Activated T-helper 17 cell treated with anti-CD3 and anti-CD28 coated beads, Interleukin-2, amount 50 U/mL, for 72 hours (primary cell): ENCODE measurements around the gene DHRS2. TPM values are rescaled to one million over a fixed set of nuclear protein-coding genes. Genes with fewer than 3 reads are reported as not detected.
A peak's percentile ranks its signal among the peaks of the same experiment; 100 is the strongest.
"Not testable (repeated sequence)": the region's sequence is repeated elsewhere in the genome, so short reads cannot be mapped to it uniquely, and the experiment has no call there.

Source experiments
- ATAC-seq: fragments of 150-1000 bp; cut with Tn5 transposase; replicated peaks from 2 replicates; pipeline ENCODE4 v1.10.0; 2021; ENCODE audit warnings: mild to moderate bottlenecking, moderate library complexity
- H3K27ac Mint-ChIP-seq: one replicate; pipeline ENCODE4 v1.8.0; 2022; ENCODE audit warnings: mixed read lengths
- H3K27me3 Mint-ChIP-seq: one replicate; pipeline ENCODE4 v1.8.0; 2022; ENCODE audit warnings: mixed read lengths
- H3K36me3 Mint-ChIP-seq: one replicate; pipeline ENCODE4 v1.8.0; 2022; ENCODE audit warnings: low read depth, mild to moderate bottlenecking, mixed read lengths
- H3K4me1 Mint-ChIP-seq: one replicate; pipeline ENCODE4 v1.8.0; 2022; ENCODE audit warnings: mixed read lengths
- H3K4me3 Mint-ChIP-seq: one replicate; pipeline ENCODE4 v1.8.0; 2022; ENCODE audit warnings: mild to moderate bottlenecking, mixed read lengths
- H3K9me3 Mint-ChIP-seq: one replicate; pipeline ENCODE4 v1.8.0; 2022; ENCODE audit warnings: mixed read lengths
- total RNA-seq, 2 donors: library from RNA; stranded (reverse); gene quantifications; one replicate each; pipeline ENCODE4 v1.2.3, GENCODE V29; 2022

The DHRS2 gene
- 10 to 100 TPM in 1 of 2 donors, 1 to 10 TPM in 1; 7.9 to 17.7 TPM for total RNA-seq

- H3K36me3 Mint-ChIP-seq, result no peaks in the 10 kb centered on the region
- no peak for ATAC-seq
Observed at GRCh38 chr14:23636317-23637211, at the start of gene DHRS2. Gene DHRS2 (plus strand): TSS chr14:23636364. CDS start chr14:23638865, 2,501 bp downstream.

GRCh38 chr14:23588884-23589598 lies 47.1 kb upstream of the DHRS2 start:
- Mint-ChIP-seq H3K36me3 (no peaks in the 10 kb centered on the region), H3K4me3 (no peak overlapping the region), H3K4me1 (no peaks in the 10 kb centered on the region), H3K27me3 (peaks cover 6% of the 10 kb centered on the region), H3K9me3 (no peaks in the 10 kb centered on the region), H3K27ac (no peak overlapping the region)
- peak; percentile 100 for ATAC-seq

More at GRCh38 chr14:23636317-23637211, at the start of gene DHRS2:
- Mint-ChIP-seq H3K4me1 (peaks cover 6% of the 10 kb centered on the region), H3K27ac (peak within 1 kb of the TSS; percentile 6), H3K4me3 (no peak within 1 kb of the TSS), H3K9me3 (no peaks in the 10 kb centered on the region), H3K27me3 (peaks cover 4% of the 10 kb centered on the region)

GRCh38 chr14:23589606-23590005 lies 46.6 kb upstream of the DHRS2 start:
- no peaks in the 10 kb centered on the region for H3K4me1 Mint-ChIP-seq

GRCh38 chr14:23590198-23590597 lies 46.0 kb upstream of the DHRS2 start:
- Mint-ChIP-seq H3K9me3 (no peaks in the 10 kb centered on the region), H3K36me3 (no peaks in the 10 kb centered on the region), H3K27ac (no peak overlapping the region), H3K4me3 (no peak overlapping the region), H3K27me3 (peaks cover 6% of the 10 kb centered on the region), H3K4me1 (no peaks in the 10 kb centered on the region)
- ATAC-seq, result no peak

More at GRCh38 chr14:23589606-23590005, 46.6 kb upstream of the DHRS2 start:
- Mint-ChIP-seq H3K4me3 (no peak overlapping the region), H3K27ac (no peak overlapping the region), H3K36me3 (no peaks in the 10 kb centered on the region), H3K9me3 (no peaks in the 10 kb centered on the region), H3K27me3 (peaks cover 6% of the 10 kb centered on the region)
- no peak for ATAC-seq

GRCh38 chr14:23594191-23594590 lies 42.0 kb upstream of the DHRS2 start:
- not testable (repeated sequence) for H3K27me3 Mint-ChIP-seq, H3K4me1 Mint-ChIP-seq, H3K9me3 Mint-ChIP-seq, ATAC-seq, H3K36me3 Mint-ChIP-seq, H3K4me3 Mint-ChIP-seq, H3K27ac Mint-ChIP-seq

- ATAC-seq, result no peak
- no peak overlapping the region for H3K27ac Mint-ChIP-seq
- no peaks in the 10 kb centered on the region for H3K27me3 Mint-ChIP-seq
- H3K36me3 Mint-ChIP-seq, result no peaks in the 10 kb centered on the region
- H3K9me3 Mint-ChIP-seq, result no peaks in the 10 kb centered on the region
- no peak overlapping the region for H3K4me3 Mint-ChIP-seq
- H3K4me1 Mint-ChIP-seq, result no peaks in the 10 kb centered on the region
Observed at GRCh38 chr14:23600322-23600707, 35.8 kb upstream of the DHRS2 start.

GRCh38 chr14:23600806-23601205 lies 35.4 kb upstream of the DHRS2 start:
- H3K9me3 Mint-ChIP-seq, result no peaks in the 10 kb centered on the region
- H3K4me3 Mint-ChIP-seq, result no peak overlapping the region
- H3K4me1 Mint-ChIP-seq, result peaks cover 4% of the 10 kb centered on the region
- no peak overlapping the region for H3K27ac Mint-ChIP-seq
- no peak for ATAC-seq
- no peaks in the 10 kb centered on the region for H3K36me3 Mint-ChIP-seq
- no peaks in the 10 kb centered on the region for H3K27me3 Mint-ChIP-seq

GRCh38 chr14:23601424-23601823 lies 34.7 kb upstream of the DHRS2 start:
- no peaks in the 10 kb centered on the region for H3K9me3 Mint-ChIP-seq
- H3K27me3 Mint-ChIP-seq, result no peaks in the 10 kb centered on the region
- no peaks in the 10 kb centered on the region for H3K36me3 Mint-ChIP-seq
- no peak for ATAC-seq
- no peak overlapping the region for H3K27ac Mint-ChIP-seq
- no peak overlapping the region for H3K4me3 Mint-ChIP-seq
- H3K4me1 Mint-ChIP-seq, result peaks cover 9% of the 10 kb centered on the region

- H3K9me3 Mint-ChIP-seq, result no peaks in the 10 kb centered on the region
- no peak overlapping the region for H3K4me3 Mint-ChIP-seq
- H3K27me3 Mint-ChIP-seq, result no peaks in the 10 kb centered on the region
- no peaks in the 10 kb centered on the region for H3K36me3 Mint-ChIP-seq
- H3K27ac Mint-ChIP-seq, result peak overlapping the region; percentile 47
- no peak for ATAC-seq
- peaks cover 13% of the 10 kb centered on the region for H3K4me1 Mint-ChIP-seq
Observed at GRCh38 chr14:23601845-23602180, 34.4 kb upstream of the DHRS2 start.

- Mint-ChIP-seq H3K27ac (peak overlapping the region; percentile 47), H3K4me1 (peaks cover 13% of the 10 kb centered on the region), H3K4me3 (no peak overlapping the region), H3K9me3 (no peaks in the 10 kb centered on the region), H3K27me3 (no peaks in the 10 kb centered on the region), H3K36me3 (no peaks in the 10 kb centered on the region)
- ATAC-seq, result no peak
Observed at GRCh38 chr14:23602181-23603095, 33.7 kb upstream of the DHRS2 start.

GRCh38 chr14:23603103-23603502 lies 33.1 kb upstream of the DHRS2 start:
- Mint-ChIP-seq H3K27ac (peak overlapping the region; percentile 47), H3K4me3 (no peak overlapping the region), H3K4me1 (peaks cover 13% of the 10 kb centered on the region), H3K9me3 (no peaks in the 10 kb centered on the region), H3K36me3 (no peaks in the 10 kb centered on the region), H3K27me3 (no peaks in the 10 kb centered on the region)
- no peak for ATAC-seq

- Mint-ChIP-seq H3K4me1 (peaks cover 18% of the 10 kb centered on the region), H3K27ac (no peak overlapping the region), H3K36me3 (no peaks in the 10 kb centered on the region), H3K9me3 (peaks cover 4% of the 10 kb centered on the region), H3K4me3 (no peak overlapping the region), H3K27me3 (no peaks in the 10 kb centered on the region)
- ATAC-seq, result no peak
Observed at GRCh38 chr14:23604148-23604547, 32.0 kb upstream of the DHRS2 start.

- H3K27me3 Mint-ChIP-seq, result no peaks in the 10 kb centered on the region
- H3K4me3 Mint-ChIP-seq, result no peak overlapping the region
- H3K27ac Mint-ChIP-seq, result peak overlapping the region; percentile 93
- H3K9me3 Mint-ChIP-seq, result peaks cover 6% of the 10 kb centered on the region
- no peak for ATAC-seq
- no peaks in the 10 kb centered on the region for H3K36me3 Mint-ChIP-seq
- H3K4me1 Mint-ChIP-seq, result peaks cover 21% of the 10 kb centered on the region
Observed at GRCh38 chr14:23604675-23605170, 31.4 kb upstream of the DHRS2 start.
